Left kidney (tissue), 8 donors: Measurements from ENCODE around the gene PRKD3. TPM values are rescaled to one million over a fixed set of nuclear protein-coding genes. Genes with fewer than 3 reads are reported as not detected.

ENCODE experiments used
- DNase-seq: peaks from one replicate; pipeline ENCODE4 v3.0.0-alpha.2; 2013
- long read RNA-seq, 8 donors: transcript quantifications; one replicate each; lab custom pipeline, GENCODE V29; 2026
- polyA plus RNA-seq: library from polyadenylated mRNA; unstranded; fragments of 120-200 nt; gene quantifications from one replicate; pipeline ENCODE4 v1.2.1, GENCODE V29; 2013; ENCODE audit not compliant: insufficient read length

PRKD3 gene
- 67.2 TPM for polyA plus RNA-seq
- long read RNA-seq, donor 1, partial matches to known transcripts: 0 of 1 reads
- long read RNA-seq, donor 1, other reads (novel, unspliced or antisense): 0 of 1 reads
- long read RNA-seq, donor 2, partial matches to known transcripts: 6 of 7 reads
- long read RNA-seq, donor 2, other reads (novel, unspliced or antisense): 0 of 7 reads
- long read RNA-seq, donor 3, full-length matches to known transcripts: 1 of 6 reads
- long read RNA-seq, donor 3, partial matches to known transcripts: 5 of 6 reads
- long read RNA-seq, donor 3, other reads (novel, unspliced or antisense): 0 of 6 reads
- long read RNA-seq, donor 4: 0 reads
- long read RNA-seq, donor 5, partial matches to known transcripts: 18 of 42 reads
- long read RNA-seq, donor 5, other reads (novel, unspliced or antisense): 22 of 42 reads
- long read RNA-seq, donor 6, partial matches to known transcripts: 0 of 1 reads
- long read RNA-seq, donor 6, other reads (novel, unspliced or antisense): 0 of 1 reads
- long read RNA-seq, donor 7, full-length matches to known transcripts: 2 of 7 reads
- long read RNA-seq, donor 7, partial matches to known transcripts: 5 of 7 reads
- long read RNA-seq, donor 7, other reads (novel, unspliced or antisense): 0 of 7 reads
- long read RNA-seq, donor 8: 0 reads

DNA sequence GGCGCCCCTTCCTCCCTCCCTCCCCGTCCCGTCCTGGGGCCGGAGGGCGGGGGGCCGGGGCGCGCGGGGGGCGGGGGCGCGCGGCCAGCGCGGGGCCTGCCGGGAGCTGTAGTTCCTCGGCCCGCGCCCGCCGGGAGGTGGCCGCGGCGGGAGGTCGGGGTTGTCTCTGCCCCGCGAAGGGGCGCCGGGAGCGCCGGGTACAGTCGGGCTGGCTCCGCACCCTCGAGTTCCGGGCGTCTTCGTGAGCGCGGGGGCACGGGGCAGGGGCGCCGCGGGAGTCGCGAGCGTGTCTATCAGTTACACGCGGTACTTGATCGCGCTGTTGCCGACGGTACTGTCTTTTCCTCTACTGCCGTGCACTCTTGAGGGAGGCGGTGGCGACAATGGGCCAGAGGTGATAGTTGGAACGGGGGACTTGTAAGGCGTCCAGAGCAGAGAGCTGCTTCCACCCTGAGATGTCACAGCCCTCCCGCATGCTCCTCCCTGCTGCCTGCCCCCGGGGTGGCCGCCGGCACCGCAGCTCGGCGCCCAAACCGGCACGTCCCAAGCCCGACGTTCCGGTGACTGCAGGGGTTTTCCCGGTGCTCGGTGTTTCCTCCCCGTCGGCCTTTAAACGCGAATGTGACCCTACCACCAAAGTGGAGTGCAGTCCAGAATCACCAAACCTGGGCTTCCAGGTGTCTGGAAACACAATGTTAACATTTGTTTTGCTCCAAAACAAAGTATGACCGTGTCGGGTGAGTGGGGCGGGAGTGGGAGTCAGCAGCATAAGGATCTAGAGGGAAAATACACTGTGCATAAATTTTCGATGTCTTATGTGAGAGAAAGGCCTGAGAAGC, at the start of gene PRKD3:
Gene PRKD3 (minus strand): TSS at position 48 of the 839 bp plus-strand sequence. CDS start 8,309 bp downstream, outside the sequence.
- DNase-seq: no peak

DNA sequence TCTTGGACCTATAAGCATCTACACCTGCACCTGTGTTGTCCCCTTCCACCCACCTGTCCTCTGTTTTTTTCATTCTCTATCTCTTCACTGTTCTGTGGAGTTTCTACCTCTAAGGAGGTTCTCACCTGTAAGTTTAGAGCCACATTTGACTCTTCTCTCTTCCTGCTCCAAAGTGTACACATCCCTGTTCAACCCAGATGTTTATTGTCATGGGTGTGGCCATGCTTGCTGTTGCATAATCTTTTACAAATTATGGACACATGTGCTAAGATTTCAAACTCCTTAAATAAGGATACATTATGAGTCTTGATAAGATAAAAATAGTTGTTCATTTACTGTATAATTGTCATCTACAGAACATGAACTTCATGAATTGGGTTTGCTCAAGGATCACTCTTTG, 47.4 kb upstream of the PRKD3 start:
- DNase-seq: no peak

DNA sequence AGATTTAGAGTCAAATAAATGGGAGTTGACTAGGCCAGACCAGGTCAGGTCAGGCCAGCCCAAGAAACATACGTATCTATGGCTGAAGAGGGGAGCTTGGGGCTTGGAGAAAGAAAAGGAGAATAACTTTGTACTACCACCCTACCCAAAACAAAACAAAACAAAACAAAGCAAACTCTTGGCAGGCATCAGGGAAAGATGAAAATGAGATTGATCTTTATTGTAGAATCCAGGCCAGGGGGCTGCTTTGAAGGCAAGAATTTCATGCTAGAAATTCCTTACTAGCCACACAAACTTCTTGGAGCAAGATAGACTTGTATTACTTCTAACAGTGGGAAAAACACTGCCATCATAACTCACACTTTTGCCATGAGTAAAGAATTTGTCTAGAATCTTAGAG, 46.0 kb upstream of the PRKD3 start:
- DNase-seq: no peak

DNA sequence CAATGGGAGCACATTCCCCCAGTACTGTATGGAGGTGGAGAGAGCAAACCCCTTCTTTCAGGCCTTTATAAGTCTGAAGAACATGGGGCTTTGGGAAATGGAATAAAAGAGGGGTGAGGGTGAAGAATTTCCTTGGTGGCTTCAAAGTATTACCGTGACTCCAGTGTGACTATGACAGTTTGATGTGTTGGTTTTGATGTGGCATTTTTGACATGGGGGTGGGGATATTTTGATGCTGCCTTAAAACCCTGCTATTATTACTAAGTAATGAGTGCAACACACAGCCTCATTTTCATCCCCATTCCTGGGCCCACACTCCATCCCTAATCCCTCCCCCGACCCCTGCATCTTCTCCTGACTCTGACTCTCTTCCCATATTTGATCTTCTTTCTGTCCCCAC, 43.4 kb upstream of the PRKD3 start:
- no peak for DNase-seq

DNA sequence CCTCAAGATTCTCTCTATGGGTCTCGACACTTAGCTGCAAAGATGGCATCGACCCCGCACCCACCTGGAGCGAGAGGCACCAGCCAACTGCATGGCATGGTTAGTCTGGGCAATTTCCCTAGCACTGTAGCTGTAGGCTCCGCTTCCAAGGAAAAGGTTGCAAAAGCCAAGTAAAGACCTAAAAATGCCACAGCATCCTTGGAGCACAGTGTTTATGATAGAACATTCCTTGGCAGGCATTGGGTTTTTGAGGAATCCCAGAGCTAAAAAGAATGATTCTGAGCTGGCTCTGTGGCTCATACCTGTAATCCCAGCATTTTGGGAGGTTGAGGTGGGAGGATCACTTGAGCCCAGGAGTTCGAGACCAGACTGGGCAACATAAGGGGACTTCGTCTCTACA, 42.7 kb upstream of the PRKD3 start:
- no peak for DNase-seq

DNA sequence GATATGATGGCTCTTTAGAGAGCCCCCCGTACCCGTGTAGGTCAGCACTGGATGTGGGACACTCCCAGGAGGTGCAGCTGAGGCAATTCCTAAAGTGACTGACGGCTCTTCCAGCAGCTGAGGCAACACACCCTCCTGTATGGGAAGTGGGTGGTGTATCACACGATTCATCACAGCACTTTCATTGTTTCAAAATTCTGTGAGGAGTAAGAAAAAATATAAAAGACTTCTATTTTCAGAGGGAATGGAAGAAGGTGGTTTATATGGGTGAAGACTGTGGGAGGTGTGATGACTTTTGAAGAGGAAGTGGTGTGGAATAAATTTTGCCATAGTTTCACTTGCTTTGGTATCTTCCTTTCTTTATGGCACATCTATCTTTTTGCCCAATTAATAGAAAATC, 42.1 kb upstream of the PRKD3 start:
- no peak for DNase-seq

DNA sequence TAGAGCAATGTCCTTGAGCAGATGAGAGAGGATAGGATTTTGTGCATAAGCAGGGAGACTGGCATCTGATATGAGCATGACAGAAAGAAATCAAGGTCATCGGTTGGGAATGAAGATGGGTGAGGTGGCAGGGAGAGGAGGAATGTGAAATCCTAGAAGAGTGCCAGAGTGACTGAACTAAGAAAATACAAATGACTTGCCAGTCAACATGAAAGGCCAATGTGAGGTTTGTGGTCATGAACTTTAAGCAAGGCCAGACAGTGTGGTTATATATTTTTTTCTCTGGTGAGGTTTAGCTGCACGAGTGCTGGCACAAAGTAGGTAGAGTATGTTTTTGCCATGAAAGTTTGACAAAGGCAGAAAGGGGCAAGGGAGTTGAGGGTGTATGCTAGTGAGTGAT, 41.0 kb upstream of the PRKD3 start:
- DNase-seq: no peak

DNA sequence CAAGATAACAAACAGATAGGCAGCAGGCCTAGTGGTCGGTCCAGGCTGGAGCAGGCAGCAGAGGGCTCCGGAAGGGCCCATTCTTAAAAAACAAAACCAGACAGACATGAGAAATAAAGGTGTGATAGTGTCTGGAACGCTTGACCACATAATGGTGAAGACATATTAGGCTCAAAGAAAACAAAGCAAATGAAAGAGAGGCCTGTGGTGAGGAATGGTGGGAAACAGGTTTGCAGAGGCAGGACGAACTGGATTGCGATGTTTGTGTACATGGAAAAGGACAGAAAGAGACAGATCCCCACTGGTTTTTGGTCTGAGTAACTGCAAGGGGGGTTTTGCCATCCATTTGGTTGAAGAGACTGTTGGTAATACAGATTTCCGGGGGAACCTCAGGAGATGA, 39.7 kb upstream of the PRKD3 start:
- DNase-seq: no peak

DNA sequence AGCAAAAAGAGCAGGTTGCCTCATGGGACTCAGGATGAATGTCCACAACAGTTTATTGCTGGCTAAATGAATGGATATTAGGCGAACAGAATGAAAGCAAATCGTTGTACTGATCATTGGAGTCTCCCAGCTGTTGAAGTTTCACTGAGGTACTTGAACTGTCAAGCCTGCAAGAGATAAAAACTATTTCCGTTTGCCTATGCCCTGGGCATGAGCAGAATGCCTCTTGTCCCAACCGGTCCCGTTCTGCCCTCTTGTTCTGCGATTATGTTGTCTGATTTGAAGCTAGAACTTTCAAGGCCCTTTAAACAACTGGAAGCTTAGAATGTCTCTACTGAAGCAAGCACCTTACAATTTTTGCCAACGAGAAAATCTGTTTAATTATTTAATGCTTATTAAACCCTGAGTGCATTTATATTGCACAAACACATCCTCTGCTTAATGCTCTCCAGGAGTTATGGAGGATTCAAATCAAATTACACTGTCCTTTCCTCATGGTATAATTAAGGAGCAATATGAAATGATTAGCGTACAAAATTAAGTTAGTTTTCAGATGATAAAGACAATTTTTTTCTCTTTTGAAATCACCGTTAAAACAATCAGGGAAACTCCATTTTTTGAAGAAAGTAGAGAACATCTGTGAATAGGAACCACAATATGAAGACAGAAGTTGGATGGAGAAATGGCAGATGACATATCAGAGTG, 37.5 kb upstream of the PRKD3 start:
- DNase-seq: no peak

DNA sequence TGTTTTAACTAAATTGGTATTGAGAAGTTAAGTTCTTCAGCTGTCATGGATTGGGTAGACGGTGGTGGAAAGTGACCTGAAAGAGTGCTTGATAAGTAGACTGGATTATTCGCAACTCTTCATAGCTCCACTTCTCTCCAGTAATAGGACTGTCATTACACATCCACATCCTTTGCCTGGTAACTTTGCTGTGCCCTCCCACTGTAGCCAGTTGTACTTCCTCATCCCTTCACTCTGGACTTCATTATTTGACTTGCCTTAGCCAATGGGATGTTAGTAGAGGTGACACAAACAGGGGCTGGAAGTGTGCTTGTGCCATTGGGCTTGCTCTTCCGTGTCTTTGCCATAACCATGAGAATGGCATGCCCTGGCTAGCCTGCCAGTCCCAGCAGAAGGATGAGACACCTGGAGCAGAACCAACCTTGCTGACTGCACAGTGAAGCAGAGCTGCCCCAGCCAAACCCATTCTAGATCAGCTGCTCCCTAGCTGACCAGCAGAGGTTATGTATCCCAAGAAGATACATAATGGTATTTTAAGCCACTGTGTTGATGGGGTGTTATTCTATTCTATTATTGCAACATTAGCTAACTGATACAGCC, 36.7 kb upstream of the PRKD3 start:
- no peak for DNase-seq

DNA sequence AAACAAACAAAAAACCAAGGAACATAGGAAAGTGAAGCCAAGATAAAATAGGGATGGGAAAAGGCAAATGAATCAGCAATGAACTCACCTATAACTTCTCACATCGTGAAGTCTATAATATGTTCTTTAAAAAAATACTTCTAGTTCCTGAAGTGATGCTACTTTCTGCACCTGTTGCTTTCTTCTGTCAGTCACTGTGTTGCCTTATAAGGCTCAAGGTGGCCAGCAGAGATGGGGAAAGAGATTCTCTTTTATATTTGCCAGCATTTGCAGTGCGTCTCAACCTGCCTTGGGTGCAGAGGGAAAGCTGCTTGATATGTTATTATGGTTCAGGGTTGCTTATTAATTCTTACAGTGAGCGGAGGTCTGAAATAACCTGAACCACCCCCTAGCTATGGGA, 33.8 kb upstream of the PRKD3 start:
- DNase-seq: no peak

DNA sequence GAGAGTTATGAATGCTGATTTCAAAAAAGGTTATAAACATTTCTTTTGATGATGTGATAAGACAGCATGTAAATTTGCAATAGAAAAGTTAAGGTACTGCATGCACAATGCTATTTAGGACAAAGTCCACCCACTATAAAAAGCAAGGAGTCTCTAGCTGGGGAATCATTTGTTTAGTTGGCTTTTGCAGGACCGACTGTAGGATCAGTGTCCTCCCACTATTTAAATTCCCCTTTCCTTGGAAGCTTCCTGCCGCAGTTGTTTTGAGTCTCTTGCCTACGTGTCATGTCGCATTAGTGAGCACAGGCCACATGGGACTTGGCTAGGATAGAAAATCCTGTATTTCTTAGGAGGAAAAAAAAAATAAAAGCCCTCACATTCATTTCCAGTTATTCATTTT, 32.9 kb upstream of the PRKD3 start:
- DNase-seq: no peak

DNA sequence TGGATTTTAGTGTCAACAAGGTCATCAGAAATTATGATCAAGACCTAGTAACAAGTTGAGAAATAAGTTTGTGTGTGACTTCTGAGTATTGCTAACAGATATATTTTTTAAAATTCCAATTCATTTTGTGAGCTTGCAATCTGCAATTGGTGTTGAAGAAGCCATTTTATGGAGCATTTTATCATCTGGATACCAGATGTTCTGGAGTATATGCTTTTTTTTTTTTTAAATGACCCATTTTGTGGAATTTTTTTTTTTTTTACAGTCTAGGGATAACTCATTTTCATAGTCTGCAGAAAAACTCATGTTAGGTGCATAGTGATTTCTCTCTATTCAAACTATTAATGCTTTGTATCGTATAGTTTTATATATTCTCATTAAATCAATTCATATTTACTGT, 32.4 kb upstream of the PRKD3 start:
- no peak for DNase-seq

DNA sequence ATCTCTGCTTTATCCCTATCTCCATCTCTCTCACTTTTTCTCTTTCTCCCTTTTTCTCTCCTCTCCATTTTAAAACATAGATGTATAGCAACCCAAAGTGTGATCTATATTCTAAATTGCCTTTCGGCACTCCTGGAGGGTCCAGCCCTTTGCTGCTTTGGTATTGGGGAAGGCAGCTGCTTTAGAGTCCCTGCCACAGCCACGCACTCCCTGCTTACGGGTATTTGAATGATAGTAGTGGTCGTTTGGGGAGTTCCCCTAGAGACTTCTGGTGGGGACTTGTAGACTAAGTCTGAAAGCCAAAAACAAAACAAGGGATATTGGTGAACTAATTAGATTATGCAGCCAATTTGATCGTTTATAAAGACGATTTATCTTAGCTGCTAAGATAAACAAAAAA, 31.7 kb upstream of the PRKD3 start:
- no peak for DNase-seq

DNA sequence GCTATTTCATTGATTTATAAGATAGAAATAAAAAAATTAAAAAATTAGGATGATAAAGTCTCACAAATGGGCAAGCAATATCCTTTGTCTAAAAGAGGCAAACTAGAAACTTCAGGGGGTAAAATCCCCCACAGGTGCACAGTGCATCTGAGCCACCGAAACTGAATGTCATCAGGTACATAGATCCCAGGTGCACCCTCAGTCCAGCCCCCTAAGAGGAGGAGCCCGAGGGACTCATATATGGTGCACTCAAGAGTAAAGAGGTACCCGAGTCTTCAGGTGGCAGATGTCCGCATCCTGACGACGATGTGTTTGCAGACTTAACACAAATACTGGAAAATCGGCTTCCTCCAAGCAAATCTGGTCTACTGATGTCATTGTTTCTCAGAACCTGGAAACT, 31.1 kb upstream of the PRKD3 start:
- no peak for DNase-seq

DNA sequence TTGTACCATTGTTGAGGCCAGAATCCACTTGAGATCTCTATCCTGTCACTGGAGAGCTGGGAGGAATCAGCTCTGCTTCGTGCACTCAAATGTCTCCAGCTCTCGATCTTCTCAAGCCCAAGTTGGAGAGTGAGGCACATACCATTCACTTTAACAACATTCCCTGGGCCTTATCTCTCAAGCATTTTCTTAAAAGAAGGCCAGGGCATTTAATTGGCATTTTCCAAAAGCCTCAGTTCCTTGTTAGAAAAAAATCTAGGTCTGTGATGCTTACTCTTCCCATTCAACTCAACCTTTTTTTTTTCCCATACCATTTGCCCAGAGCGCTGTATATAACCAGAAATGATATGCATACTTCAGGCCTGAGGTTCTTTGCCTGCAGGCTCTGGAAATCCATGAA, 29.9 kb upstream of the PRKD3 start:
- no peak for DNase-seq

DNA sequence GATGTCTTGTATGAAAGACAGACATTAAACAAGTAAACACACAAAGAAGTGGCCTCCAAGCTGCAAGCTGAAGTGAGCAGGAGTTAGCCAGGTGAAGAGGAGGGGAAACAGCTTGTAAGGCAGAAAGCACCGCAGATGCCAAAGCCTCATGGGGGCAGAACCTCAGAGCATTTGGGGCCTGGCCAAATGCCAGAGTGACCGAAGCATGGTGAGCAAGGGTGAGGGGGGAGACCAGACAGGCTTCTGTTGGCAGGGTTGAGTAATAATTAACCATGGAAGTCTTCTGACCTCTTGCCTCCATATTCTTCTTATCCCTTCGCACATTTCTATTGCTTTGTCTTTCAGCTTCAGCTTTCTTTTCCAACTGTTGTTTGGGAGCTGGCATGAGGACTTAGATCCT, 25.4 kb upstream of the PRKD3 start:
- peak; percentile 56 for DNase-seq

DNA sequence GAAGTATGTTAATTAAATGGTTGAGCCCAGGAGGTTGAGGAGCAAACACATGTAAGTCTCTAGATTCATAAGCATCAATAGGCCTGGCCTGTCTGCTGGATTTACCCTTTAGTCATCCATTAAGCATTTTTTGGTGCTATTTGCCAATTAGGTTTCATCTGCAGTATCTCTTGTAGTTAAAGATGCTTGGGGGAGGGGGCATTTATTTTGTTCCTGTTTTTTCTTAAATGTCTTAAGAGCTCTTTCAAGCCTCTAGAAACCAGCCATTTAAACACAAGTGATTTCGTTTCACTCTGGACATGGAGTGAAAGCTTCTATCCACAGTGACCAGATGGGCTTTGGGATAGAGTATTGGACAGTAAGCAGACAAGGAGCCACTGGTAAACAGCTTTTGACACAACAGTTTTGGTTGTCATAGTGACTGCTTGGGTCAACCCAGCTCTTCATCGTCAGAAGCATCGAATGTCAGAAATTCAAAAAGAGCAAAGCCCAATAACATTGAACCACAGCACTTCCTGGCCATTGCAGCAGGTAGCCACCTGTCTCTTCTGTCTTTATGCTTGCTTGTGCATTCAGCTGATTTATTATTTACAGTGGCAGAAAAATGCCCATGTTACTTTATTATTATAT, 24.7 kb upstream of the PRKD3 start:
- no peak for DNase-seq

DNA sequence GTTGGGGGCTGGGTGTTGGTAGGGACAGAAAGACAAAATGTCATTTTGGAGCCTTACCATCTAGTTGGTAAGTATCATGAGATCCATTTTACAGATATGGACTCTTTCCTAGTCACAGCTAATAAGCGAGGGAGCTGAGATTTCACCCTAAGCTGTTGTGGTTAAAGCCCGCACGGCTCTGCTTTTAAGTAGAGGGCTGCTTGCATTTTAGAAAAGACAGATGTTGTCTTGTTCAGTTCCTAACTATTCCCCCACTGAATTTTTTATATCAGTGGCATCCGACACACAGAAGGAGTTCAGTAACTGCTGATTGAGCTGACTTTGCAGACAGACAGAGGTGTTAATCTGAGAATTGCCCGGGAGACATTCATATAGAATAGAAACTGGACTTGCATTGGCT, 23.5 kb upstream of the PRKD3 start:
- no peak for DNase-seq

DNA sequence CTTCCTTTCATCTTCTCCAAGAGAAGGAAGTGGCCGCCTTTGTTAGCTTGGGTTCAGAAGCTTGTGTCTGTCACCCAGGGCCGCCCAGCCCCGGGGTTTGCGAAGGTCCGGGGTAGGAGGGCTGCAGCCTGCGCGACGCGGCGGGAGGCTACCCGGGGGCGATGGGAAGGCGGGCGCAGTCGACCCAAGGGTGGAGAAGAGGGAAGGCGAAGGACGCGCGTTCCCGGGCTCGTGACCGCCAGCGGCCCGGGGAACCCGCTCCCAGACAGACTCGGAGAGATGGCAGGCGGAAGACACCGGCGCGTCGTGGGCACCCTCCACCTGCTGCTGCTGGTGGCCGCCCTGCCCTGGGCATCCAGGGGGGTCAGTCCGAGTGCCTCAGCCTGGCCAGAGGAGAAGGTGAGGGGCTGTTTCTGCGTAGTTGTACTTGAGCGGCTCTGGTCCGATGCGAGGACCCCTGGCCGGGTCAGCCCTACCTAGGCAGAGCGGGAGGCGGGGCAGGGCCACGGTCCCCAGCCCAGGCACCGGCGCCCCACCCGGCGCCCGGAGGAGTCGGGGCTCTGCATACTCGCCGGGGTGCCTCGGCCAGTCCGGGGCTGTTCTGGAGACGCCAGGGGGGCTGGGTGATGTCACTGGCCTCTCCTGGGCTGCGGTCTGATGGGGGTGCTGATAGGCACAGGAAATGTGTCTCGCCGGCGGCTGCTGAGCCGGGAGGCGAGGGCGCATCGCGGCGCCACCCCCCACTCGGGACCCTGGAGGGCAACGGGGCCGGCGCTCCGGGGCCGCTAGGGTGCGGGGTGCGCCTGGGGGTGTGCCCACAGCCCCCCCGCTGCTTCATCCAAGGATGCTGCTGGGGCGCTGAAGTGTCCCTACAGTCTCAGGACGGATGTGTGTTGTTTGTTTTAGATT, 20.1 kb upstream of the PRKD3 start, which contains the start of gene QPCT:
Gene QPCT (plus strand): TSS at position 178 of the 909 bp plus-strand sequence. CDS start 102 bp downstream, at position 280.
- DNase-seq: peak; percentile 53
